Coronary artery (tissue), 2 donors: ENCODE data around the gene KLHL41.
"Not testable (repeated sequence)": the region's sequence is repeated elsewhere in the genome, so short reads cannot be mapped to it uniquely, and the experiment has no call there.

ENCODE experiments used
- DNase-seq: peaks from one replicate; pipeline ENCODE4 v3.0.0-alpha.2; 2017; ENCODE audit warnings: low spot score
- H3K27ac ChIP-seq, 2 donors: fragments of 200-600 bp; sonication (generic); one replicate each; pipeline ENCODE4 v1.5.1; 2016 to 2019
- H3K4me3 ChIP-seq: fragments of 200-600 bp; sonication (generic); 2 replicates; pipeline ENCODE4 v1.5.1; 2016; ENCODE audit warnings: mild to moderate bottlenecking, moderate library complexity
- CTCF ChIP-seq: fragments of 200-600 bp; sonication (generic); IDR thresholded peaks from one replicate; pipeline ENCODE4 v1.5.1; 2019; ENCODE audit warnings: antibody characterized with exemption

The KLHL41 gene

DNA sequence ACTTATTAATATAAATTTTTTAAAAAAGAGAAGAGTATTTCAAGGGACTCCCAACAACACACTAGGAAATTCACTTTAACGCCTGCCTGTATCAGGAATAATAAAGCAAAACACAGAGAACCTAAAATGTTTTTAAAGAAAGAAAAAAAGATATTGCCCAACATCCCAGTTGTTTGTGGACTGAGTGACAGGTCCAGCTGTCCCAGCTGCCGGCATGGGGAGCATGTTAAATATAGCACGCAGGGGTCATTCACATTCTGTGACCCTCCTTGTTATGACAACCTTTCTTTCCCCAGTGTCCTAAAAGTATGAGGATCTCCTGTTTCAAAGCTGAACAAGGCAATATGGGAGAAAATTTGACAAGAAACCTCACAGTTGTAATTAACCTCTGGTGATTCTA, 4.4 kb downstream of the KLHL41 start:
- Histone ChIP-seq H3K4me3 (no peak overlapping the region), H3K27ac (no peak overlapping the region)
- DNase-seq = no peak
- no peak for TF ChIP-seq CTCF

GRCh38 chr2:169514758-169515157, 5.3 kb downstream of the KLHL41 start:
- DNase-seq, H3K27ac ChIP-seq, H3K4me3 ChIP-seq: not testable (repeated sequence)

DNA sequence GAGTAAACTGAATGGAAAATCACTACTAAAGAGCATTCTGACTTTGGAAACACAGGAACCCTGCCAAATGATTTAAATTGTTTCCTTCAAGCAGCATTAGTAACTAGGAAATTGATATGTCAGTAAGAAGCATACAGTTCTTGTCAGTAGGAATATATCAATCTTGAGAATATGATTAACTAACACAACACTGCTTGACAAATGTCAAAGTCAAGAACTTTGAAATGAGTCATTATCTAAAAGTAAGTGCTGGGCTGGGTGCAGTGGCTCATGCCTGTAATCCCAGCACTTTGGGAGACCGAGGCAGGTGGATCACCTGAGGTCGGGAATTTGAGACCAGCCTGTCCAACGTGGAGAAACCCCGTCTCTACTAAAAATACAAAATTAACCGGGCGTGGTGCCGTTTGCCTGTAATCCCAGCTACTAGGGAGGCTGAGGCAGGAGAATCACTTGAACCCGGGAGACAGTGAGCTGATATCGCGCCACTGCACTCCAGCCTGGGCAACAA, 7.0 kb downstream of the KLHL41 start:
- not testable (repeated sequence) for DNase-seq, H3K27ac ChIP-seq, H3K4me3 ChIP-seq

DNA sequence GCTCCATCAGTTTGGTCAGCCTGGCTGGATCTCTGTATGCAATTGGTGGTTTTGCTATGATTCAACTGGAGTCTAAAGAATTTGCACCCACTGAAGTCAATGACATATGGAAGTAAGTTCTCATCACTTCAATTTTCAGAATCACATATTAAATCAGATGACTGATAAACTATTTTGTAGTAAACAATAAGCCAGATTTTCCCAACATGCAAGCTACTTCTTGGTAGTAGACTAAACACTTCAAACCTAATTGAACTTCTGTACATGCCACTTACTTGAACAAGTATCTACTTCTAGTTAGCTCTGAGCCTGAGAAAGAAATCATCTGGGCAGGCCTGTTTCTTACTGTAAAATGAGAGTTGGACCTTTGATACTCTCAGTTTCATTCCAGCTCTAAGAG, 11.4 kb downstream of the KLHL41 start:
- no peak for TF ChIP-seq CTCF
- no peak overlapping the region for H3K27ac ChIP-seq
- no peak for DNase-seq
- no peak overlapping the region for H3K4me3 ChIP-seq

DNA sequence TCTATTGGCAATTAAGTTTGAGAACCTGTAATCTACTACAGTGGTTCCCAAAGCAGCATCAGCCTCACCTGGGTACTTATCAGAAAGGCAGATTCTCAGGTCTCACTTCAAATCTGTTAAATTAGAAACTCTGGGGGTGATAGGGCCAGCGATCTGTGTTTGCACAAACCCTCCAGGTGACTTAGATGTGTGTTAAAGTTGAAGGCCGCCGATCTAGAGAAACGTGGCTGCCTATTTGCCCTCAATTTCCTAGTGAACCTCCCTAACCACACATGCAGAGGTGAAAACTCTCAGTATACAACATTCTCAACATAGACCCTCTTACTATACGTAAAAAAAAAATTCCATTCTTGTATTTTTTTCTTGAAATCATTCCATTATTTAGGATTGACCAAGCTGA, 14.2 kb downstream of the KLHL41 start:
- Histone ChIP-seq H3K27ac (no peak overlapping the region), H3K4me3 (no peak overlapping the region)
- no peak for TF ChIP-seq CTCF
- no peak for DNase-seq

DNA sequence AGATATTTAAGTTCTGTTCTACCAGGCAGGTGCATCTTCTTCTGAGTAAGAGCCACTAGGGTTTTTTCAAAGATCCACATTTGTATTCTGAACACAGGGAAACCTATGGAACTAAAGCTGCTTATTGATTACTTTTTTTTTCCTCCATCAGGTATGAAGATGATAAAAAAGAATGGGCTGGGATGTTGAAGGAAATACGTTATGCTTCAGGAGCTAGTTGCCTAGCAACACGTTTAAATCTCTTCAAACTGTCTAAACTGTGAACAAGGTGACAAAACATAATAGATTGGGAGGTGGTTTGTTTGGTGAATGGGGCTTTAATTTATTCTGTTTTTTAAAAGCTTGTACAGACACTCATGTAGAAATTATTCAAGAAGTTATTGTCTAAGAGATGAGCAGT, 15.9 kb downstream of the KLHL41 start:
- DNase-seq = no peak

DNA sequence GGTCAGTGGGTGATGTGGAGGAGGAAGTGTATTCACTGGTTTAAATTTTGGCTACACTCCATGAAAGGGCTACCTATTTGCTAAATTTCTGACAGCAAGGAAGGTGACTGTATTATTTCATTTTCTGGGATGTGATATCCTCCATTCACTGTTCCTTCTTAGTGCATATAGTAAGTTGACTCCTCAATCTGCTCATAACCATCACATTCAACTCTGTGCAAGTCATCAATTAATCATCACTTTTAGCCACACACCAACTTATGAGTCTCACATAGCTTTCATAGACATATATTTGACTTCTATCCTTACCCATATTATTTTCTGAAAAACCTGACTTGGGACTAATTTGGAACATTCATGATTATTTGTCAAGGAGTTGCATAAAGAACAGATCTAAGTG, 16.9 kb downstream of the KLHL41 start:
- H3K4me3 ChIP-seq = no peak overlapping the region
- no peak overlapping the region for H3K27ac ChIP-seq
- DNase-seq = no peak
- TF ChIP-seq CTCF = no peak

More for the DNA sequence above, 15.9 kb downstream of the KLHL41 start:
- no peak overlapping the region for H3K27ac ChIP-seq
- no peak for TF ChIP-seq CTCF
- no peak overlapping the region for H3K4me3 ChIP-seq

DNA sequence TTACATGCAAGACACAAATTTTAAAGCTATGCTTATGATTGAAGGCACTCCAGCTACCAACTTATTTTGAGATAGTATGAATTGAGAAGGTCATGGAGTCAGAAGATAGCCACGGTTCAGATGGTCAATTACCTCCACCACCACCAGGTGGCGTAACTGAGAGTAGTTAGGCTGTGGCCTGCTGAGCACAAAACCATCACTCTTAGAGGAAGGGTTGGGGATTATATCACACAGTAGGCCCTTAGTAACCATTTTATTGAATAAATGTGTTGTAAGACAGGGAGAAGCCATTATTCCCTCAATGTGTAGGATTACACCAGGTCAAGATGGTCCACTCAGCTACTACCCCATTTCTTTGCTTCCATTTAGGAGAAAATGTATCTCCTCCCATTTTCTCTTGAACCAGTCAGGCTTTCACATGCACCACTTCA, 18.8 kb downstream of the KLHL41 start:
- Histone ChIP-seq H3K4me3 (no peak overlapping the region), H3K27ac (no peak overlapping the region)
- TF ChIP-seq CTCF = peak; percentile 71
- DNase-seq = no peak

GRCh38 chr2:169539460-169539859, 30.0 kb downstream of the KLHL41 start:
- not testable (repeated sequence) for DNase-seq, H3K4me3 ChIP-seq, H3K27ac ChIP-seq
